ENCODE results near the gene RFC5.
"Not testable (repeated sequence)": the region's sequence is repeated elsewhere in the genome, so short reads cannot be mapped to it uniquely, and the experiment has no call there.

RFC5 gene

GRCh38 chr12:118015944-118016343 lies 559 bp upstream of the RFC5 start:
- no peak for DNase-seq

GRCh38 chr12:118017926-118018325 lies 1.4 kb downstream of the RFC5 start:
- DNase-seq, result no peak

GRCh38 chr12:118020036-118020435 lies 3.5 kb downstream of the RFC5 start:
- no peak for DNase-seq

DNA sequence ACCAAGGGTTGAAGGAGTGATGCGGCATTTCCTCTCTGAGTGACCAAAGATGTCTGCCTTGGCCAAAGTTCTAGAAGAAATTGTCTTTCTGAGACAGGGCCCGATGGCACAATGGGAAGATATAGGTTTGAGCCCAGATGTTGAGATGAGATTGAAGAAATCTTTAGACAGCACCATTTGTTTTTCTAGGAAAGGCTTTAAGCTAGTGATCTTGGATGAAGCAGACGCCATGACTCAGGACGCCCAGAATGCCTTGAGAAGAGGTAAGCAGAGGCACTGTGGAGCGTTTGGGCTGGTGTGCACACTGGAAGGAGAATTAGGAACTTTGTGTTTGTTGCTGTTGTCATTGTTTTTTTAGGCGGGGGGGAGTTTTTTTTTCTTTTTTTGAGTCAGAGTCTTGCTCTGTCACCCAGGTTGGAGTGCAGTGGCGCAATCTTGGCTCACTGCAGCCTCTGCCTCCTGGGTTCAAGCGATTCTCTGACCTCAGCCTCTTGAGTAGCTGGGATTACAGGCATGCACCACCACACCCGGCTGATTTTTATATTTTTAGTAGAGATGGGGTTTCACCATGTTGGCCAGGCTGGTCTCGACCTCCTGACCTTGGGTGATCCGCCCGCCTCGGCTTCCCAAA lies 5.7 kb downstream of the RFC5 start:
- DNase-seq, result not testable (repeated sequence)

DNA sequence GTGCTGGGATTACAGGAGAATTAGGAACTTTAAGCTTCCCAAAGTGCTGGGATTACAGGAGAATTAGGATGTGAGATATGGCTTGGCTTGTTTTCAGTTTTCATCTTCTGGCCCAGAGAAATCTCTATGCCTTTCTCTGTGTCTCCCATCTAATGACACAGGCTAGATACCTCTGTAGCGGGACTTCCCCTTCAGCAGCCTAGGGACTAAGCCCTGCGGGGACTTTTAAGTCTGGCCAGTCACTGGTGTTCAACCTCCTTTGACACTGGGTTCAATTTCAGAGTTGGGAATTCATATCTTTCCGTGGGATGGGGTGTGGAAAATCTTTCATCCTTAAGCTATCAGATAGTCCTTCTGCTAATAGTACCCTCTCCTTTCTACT lies 6.2 kb downstream of the RFC5 start:
- DNase-seq, result no peak

DNA sequence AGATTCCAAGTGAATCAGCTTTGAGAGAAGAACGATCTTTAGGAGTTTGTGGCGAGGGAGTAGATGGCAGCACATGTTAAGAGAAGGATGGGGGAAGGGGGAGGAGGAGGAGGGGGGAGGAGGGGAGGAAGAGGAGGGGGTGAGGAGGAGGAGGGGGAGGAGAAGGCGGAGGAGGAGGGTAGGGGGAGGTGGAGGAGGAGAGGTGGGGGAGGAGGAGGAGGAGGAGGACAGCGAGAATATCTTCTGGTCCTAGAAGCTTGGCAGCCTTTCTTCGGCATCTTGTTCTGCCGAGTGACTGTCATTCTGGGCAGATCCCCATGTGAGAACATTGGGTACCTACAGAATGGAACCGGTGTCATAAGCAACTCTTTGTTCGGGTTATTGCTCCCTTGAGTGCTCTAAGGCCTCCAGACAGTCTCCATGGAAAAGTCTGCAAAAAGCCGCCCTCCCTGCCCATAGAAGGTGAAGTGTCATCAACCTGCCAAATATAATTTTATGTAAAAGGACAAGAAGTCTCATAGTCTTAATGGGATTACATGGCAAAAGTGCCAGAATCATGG lies 6.9 kb downstream of the RFC5 start:
- no peak for DNase-seq

- no peak for DNase-seq
These were observed 8.7 kb downstream of the RFC5 start for GRCh38 chr12:118025168-118025567.

DNA sequence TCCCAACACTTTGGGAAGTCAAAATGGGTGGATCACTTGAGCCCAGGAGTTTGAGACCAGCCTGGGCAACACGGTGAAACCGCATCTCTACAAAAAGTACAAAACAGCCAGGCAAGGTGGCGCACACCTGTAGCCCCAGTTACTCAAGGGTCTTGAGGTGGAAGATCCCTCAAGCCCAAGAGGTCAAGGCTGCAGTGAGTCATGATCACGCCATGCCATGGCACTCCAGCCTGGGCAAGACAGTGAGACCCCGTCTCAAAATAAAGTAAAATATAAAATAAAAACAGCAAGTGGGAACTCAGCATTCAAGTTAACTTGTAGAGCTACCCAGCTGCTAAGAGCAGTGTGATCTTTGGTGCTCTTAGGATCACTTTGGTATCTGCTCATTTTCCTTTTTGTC lies 12.7 kb downstream of the RFC5 start:
- DNase-seq, result no peak

- DNase-seq, result no peak
These were observed 15.7 kb downstream of the RFC5 start for GRCh38 chr12:118032188-118032587.

DNA sequence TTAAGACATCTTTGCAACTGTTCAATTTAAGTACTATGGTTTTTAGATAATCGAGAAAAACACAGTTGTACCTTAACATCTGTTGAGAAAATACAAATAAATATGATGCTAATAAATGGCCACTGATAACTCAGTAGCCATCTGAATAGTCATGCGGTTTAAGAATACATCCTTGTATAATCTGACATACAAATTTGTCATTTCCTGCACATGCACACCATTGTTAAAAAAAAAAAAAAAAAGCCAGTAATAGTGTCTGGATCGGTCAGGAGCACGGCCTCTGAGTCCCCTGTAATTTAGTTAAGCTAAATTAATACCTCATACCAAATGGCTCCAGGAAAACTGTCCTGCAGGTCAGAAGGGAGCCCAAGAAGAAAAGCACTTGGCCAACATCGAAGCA lies 16.8 kb downstream of the RFC5 start:
- DNase-seq, result no peak

GRCh38 chr12:118033902-118034301 lies 17.4 kb downstream of the RFC5 start:
- DNase-seq, result no peak

DNA sequence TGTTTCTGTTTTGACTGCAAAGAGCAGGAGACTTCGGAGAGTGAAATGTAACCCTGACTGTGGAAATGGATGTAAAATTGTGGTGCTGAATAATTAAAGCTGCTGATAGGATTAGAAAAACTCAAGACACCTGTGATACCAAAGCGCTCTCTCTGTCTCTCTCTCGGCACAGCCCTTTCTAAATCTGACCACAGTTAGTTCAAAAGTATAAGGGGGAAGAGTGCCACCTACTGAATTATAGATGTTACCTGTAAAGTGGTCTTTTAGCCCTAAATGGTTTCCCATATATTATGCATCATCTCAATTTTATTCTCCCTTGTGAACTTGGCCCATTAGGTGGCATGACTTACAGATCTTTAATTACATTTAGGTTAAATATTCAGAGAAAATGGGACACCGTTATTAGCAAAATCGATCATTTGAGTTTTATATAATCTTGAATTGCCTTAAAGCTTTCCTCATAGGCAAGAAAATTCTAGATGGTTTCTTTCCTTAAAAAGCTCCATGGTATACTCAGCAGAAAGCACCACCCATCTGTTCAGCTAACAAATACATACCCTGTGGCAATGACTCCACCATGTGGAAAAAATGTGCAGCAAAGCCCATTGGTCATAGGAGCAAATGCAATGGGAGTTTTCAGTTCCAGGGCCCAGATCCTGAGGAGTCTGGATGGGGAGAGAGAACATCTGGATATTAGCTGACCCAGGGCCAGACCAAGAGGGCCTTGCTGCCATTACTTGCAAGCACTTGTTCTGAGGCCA lies 18.1 kb downstream of the RFC5 start:
- DNase-seq, result no peak

DNA sequence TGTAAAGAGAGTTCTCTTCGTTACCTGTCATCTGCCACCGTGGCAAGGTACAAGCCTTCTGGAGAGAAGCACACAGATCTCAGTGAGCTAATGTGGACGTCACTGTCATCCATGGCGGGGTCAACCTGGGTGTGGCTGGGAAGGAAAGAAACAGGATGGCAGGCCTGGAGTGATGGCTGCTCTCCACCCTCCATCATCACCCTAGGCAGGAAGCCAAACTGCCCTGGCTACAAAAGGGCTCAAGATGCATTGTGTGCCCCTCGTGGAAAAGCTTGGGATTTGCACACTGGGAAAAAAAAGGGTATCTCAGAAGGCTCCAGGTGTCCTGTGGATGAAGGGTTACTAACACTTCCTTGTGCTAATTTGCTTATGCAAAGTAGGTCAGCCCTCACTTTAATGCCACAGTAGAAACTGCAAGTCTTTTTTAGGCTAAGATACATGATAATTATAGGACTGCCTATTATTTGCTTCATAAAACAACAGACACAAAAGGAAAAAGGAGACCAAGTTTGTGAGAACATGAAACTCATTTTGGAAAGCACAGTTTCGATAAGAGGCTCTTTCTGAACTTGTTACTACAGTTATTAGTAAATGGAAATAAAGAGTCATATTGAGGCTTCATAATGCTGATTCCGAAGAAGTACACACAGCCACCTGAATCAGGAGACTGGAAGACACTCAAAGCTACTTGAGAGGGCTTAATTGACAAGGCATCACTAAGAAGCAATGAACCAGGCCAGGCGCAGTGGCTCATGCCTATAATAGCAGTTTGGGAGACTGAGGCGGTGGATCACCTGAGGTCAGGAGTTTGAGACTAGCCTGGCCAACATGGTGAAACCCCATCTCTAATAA lies 18.9 kb downstream of the RFC5 start:
- DNase-seq, result no peak

- no peak for DNase-seq
These were observed 20.3 kb downstream of the RFC5 start for GRCh38 chr12:118036672-118037411.

- no peak for DNase-seq
These were observed 21.6 kb downstream of the RFC5 start for GRCh38 chr12:118038137-118038536.

GRCh38 chr12:118042091-118042490 lies 25.6 kb downstream of the RFC5 start:
- no peak for DNase-seq

DNA sequence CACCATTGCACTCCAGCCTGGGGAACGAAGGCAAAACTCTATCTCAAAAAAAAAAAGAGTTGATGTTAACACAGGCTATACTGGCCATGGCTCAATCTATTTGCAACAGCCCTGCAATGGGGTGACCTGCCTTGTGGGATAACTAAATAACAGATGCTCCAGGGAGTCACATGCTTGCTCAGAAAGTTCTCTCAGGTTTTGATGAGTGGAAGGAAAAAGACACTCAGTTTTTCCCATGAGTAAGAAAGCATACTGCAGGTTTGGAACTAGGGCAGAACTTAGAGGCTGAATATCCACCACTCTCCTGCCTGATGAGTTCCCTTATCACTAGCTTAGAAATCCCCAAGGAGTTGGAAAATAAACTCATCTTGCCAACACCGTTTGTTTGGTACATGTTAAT lies 27.6 kb downstream of the RFC5 start:
- no peak for DNase-seq

- DNase-seq, result no peak
These were observed 28.1 kb downstream of the RFC5 start for GRCh38 chr12:118044577-118044976.

GRCh38 chr12:118046430-118046829 lies 29.9 kb downstream of the RFC5 start:
- DNase-seq, result no peak

DNA sequence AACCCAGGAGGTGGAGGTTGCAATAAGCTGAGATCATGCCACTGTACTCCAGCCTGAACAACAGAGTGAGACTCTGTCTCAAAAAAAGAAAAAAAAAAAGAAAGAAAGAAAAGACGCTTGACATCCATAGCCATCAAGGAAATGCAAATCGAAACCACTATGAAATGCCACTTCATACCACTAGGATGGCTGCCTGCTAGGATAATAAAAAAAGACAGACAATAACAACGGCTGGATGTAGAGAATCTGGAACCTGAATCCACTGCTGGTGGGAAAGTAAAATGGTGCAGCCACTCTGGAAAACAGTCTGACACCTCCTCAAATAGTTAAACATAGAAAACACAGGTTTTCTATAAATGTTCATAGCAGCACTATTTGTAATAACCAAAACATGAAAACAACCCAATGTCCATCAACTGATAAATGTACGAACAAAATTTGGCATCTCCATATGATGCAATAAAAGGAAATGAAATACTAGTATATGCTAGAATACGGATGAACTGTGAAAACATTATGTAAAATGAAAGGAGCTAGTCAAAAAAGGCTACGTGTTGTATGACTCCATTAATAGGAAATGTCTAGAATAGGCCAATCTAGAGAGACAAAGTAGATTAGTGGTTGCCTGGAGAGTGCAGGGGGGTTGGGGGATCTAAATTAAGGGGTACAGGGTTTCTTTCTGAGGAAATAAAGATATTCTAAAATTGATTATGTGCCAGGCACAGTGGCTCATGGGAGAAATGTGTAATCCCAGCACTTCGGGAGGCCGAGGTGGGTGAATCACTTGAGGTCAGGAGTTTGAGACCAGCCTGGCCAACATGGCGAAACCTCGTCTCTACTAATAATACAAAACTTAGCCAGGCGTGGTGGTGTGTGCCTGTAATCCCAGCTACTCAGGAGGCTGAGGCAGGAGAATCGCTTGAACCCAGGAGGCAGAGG lies 34.7 kb downstream of the RFC5 start:
- no peak for DNase-seq

DNA sequence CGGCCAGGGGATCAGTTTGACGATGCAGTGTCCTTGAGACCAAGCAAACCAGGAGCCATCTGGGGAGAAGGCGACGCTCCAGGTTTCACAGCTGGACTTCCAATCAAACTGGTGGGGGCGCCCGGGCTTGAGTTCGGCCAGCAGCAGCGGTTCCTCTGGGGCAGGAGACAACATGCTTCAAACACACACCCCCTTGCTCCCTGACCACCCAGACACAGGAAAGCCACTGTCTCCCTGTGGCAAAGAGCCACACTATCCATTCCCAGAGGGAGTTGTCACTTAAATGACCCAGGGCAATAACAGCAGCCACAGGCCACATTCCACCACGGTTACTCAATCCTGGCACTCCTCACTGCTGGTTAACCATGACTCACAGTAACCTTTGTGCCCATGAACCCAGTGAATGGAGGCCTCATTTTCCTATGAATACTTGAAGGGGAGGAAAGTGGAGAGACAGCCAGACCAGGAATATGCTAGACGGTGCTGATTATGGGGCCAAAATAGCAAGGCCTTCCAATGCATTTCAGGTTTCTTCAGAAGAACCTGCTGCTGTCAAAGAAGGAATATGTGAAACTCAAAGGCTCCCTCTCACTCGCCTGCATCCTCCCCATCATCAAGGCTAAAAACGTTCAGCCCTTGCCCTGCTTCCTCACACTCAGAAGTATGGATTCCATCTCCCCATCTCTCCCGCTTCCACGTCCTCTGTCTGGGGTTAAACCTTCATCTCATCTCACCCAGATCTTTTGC lies 36.0 kb downstream of the RFC5 start:
- no peak for DNase-seq

All from activated T-cell treated with anti-CD3 and anti-CD28 coated beads for 4 hours (primary cell).